CD4-positive, alpha-beta T cell treated with Interleukin-12 subunit alpha and Interleukin-12 subunit beta, for 1 hour (primary cell): ENCODE measurements around the gene OR9G4.
A peak's percentile ranks its signal among the peaks of the same experiment; 100 is the strongest.

ENCODE experiments used
- DNase-seq: peaks from one replicate; pipeline ENCODE4 v3.0.0-alpha.2; 2020

OR9G4 gene

GRCh38 chr11:56748597-56748996 lies at the start of gene OR9G4:
Gene OR9G4, minus strand, starts transcription at chr11:56748697. Its CDS starts 4,931 bp downstream, at chr11:56743766.
- no peak for DNase-seq

GRCh38 chr11:56783448-56784041 lies 35.0 kb upstream of the OR9G4 start:
- DNase-seq = peak; percentile 9

- no peak for DNase-seq
Observed at GRCh38 chr11:56782167-56782847, 33.8 kb upstream of the OR9G4 start.

- DNase-seq = no peak
Observed at GRCh38 chr11:56776809-56777208, 28.3 kb upstream of the OR9G4 start.

GRCh38 chr11:56764976-56765375 lies 16.5 kb upstream of the OR9G4 start:
- no peak for DNase-seq

GRCh38 chr11:56751480-56751879 lies 3.0 kb upstream of the OR9G4 start:
- no peak for DNase-seq

GRCh38 chr11:56750190-56750589 lies 1.7 kb upstream of the OR9G4 start:
- no peak for DNase-seq

- no peak for DNase-seq
Observed at GRCh38 chr11:56740886-56741285, 7.6 kb downstream of the OR9G4 start.

- DNase-seq = no peak
Observed at GRCh38 chr11:56740107-56740506, 8.4 kb downstream of the OR9G4 start.

- no peak for DNase-seq
Observed at GRCh38 chr11:56720513-56720912, 28.0 kb downstream of the OR9G4 start.

GRCh38 chr11:56716379-56716854 lies 32.1 kb downstream of the OR9G4 start:
- DNase-seq = no peak

GRCh38 chr11:56714206-56714605 lies 34.3 kb downstream of the OR9G4 start:
- DNase-seq = no peak

- DNase-seq = no peak
Observed at GRCh38 chr11:56706486-56706885, 42.0 kb downstream of the OR9G4 start.

- DNase-seq = no peak
Observed at GRCh38 chr11:56705784-56706396, 42.6 kb downstream of the OR9G4 start.

- no peak for DNase-seq
Observed at GRCh38 chr11:56700914-56701485, 47.5 kb downstream of the OR9G4 start.

GRCh38 chr11:56700242-56700913 lies 48.1 kb downstream of the OR9G4 start:
- no peak for DNase-seq

GRCh38 chr11:56698795-56699194 lies 49.7 kb downstream of the OR9G4 start, which contains the start of gene OR9G1:
Gene OR9G1, plus strand, starts transcription at chr11:56699095. Its CDS starts 1,293 bp downstream, at chr11:56700388.
- DNase-seq = no peak

- DNase-seq = no peak
Observed at GRCh38 chr11:56693428-56693827, 55.1 kb downstream of the OR9G4 start.
